HEK293 (cell line): ENCODE results near the gene RASSF5.
A peak's percentile ranks its signal among the peaks of the same experiment; 100 is the strongest.

ENCODE experiments used
- CTCF ChIA-PET: fragments of 350-600 bp; formaldehyde crosslinking; extraction: SDS; loops from one replicate; lab custom pipeline; 2021; ENCODE audit warnings: antibody characterized with exemption; lab: Yijun Ruan, JAX
- POLR2A ChIA-PET: fragments of 300-600 bp; formaldehyde crosslinking; extraction: SDS; loops from one replicate; lab custom pipeline; 2020; ENCODE audit warnings: antibody characterized with exemption, inconsistent platforms; lab: Yijun Ruan, JAX
- H3K27ac ChIP-seq: fragments of 200-500 bp; sonication (Bioruptor generic); 2 replicates; pipeline ENCODE4 v1.5.1; 2014; ENCODE audit warnings: low read depth, low read length, control low read depth, inconsistent platforms; ENCODE audit errors: extremely low read depth
- H3K36me3 ChIP-seq, 2 experiments: fragments of 200-500 bp in 1 of 2; sonication (Bioruptor generic) in 1 of 2; 1 replicate in 1 of 2; 2 replicates in 1 of 2; pipeline ENCODE4 v1.5.1; 2014 to 2017; ENCODE audit warnings: inconsistent platforms in 2 of 2, low read length in 2 of 2; ENCODE audit not compliant: control insufficient read depth in 2 of 2, insufficient read depth in 1 of 2
- H3K4me1 ChIP-seq: fragments of 200-500 bp; sonication (Bioruptor generic); 2 replicates; pipeline ENCODE4 v1.5.1; 2014; ENCODE audit warnings: mild to moderate bottlenecking, low read length, inconsistent platforms; ENCODE audit not compliant: control insufficient read depth, insufficient read depth
- H3K4me3 ChIP-seq: 2 replicates; pipeline ENCODE4 v1.5.1; 2011; ENCODE audit warnings: low read depth, mild to moderate bottlenecking, control low read depth, low read length, moderate library complexity
- H3K9me3 ChIP-seq: fragments of 200-500 bp; sonication (Bioruptor generic); 2 replicates; pipeline ENCODE4 v1.5.1; 2014; ENCODE audit warnings: low read depth, low read length, inconsistent platforms; ENCODE audit not compliant: control insufficient read depth, insufficient read depth
- GLIS1 ChIP-seq: fragments of 450-650 bp; formaldehyde crosslinking; IDR thresholded peaks from 2 replicates; pipeline ENCODE4 v1.5.1; 2016; ENCODE audit warnings: missing biosample characterization, missing genetic modification characterization
- KLF10 ChIP-seq: fragments of 450-650 bp; IDR thresholded peaks from 2 replicates; pipeline ENCODE4 v1.5.1; 2018; ENCODE audit warnings: missing biosample characterization, mild to moderate bottlenecking, missing genetic modification characterization
- MZF1 ChIP-seq: fragments of 450-650 bp; formaldehyde crosslinking; IDR thresholded peaks from 2 replicates; pipeline ENCODE4 v1.5.1; 2017; ENCODE audit warnings: missing biosample characterization, missing genetic modification characterization, borderline replicate concordance
- SCRT1 ChIP-seq: fragments of 450-650 bp; formaldehyde crosslinking; IDR thresholded peaks from 2 replicates; pipeline ENCODE4 v1.5.1; 2016; ENCODE audit warnings: missing biosample characterization, missing genetic modification characterization, borderline replicate concordance
- ZBTB21 ChIP-seq: fragments of 450-650 bp; formaldehyde crosslinking; IDR thresholded peaks from 2 replicates; pipeline ENCODE4 v1.5.1; 2017; ENCODE audit warnings: missing biosample characterization, missing genetic modification characterization
- ZIC2 ChIP-seq: fragments of 450-650 bp; formaldehyde crosslinking; IDR thresholded peaks from 2 replicates; pipeline ENCODE4 v1.5.1; 2016; ENCODE audit warnings: missing biosample characterization, missing genetic modification characterization
- ZNF121 ChIP-seq: fragments of 450-650 bp; formaldehyde crosslinking; IDR thresholded peaks from 2 replicates; pipeline ENCODE4 v1.5.1; 2016; ENCODE audit warnings: missing biosample characterization, missing genetic modification characterization
- ZNF266 ChIP-seq: fragments of 450-650 bp; formaldehyde crosslinking; IDR thresholded peaks from 2 replicates; pipeline ENCODE4 v1.5.1; 2016; ENCODE audit warnings: missing biosample characterization, missing genetic modification characterization, low read depth
- ZNF350 ChIP-seq: fragments of 450-650 bp; formaldehyde crosslinking; IDR thresholded peaks from 2 replicates; pipeline ENCODE4 v1.5.0; 2017; ENCODE audit warnings: missing biosample characterization, mild to moderate bottlenecking, missing genetic modification characterization
- ZNF391 ChIP-seq: fragments of 450-650 bp; formaldehyde crosslinking; IDR thresholded peaks from 2 replicates; pipeline ENCODE4 v1.5.1; 2016; ENCODE audit warnings: low read depth, missing biosample characterization, missing genetic modification characterization, borderline replicate concordance
- ZNF449 ChIP-seq: fragments of 450-650 bp; formaldehyde crosslinking; IDR thresholded peaks from 2 replicates; pipeline ENCODE4 v1.5.1; 2017; ENCODE audit warnings: missing biosample characterization, mild to moderate bottlenecking, missing genetic modification characterization, moderate library complexity
- ZNF530 ChIP-seq: fragments of 450-650 bp; formaldehyde crosslinking; IDR thresholded peaks from 2 replicates; pipeline ENCODE4 v1.5.1; 2016; ENCODE audit warnings: low read depth, missing biosample characterization, missing genetic modification characterization
- ZNF629 ChIP-seq: fragments of 450-650 bp; formaldehyde crosslinking; IDR thresholded peaks from 2 replicates; pipeline ENCODE4 v1.5.1; 2017; ENCODE audit warnings: missing biosample characterization, missing genetic modification characterization
- ZNF677 ChIP-seq: fragments of 450-650 bp; IDR thresholded peaks from 2 replicates; pipeline ENCODE4 v1.5.0; 2018; ENCODE audit warnings: missing biosample characterization, mild to moderate bottlenecking, missing genetic modification characterization, moderate library complexity
- ZNF837 ChIP-seq: fragments of 450-650 bp; formaldehyde crosslinking; IDR thresholded peaks from 2 replicates; pipeline ENCODE4 v1.5.1; 2016; ENCODE audit warnings: missing biosample characterization, missing genetic modification characterization
- TF ChIP-seq, protein P1 (sequence below): fragments of 450-650 bp; formaldehyde crosslinking; IDR thresholded peaks from 2 replicates; pipeline ENCODE4 v1.5.1; 2016; ENCODE audit warnings: missing biosample characterization, missing genetic modification characterization
- TF ChIP-seq, protein P2 (sequence below): fragments of 450-650 bp; formaldehyde crosslinking; IDR thresholded peaks from 2 replicates; pipeline ENCODE4 v1.5.1; 2016; ENCODE audit warnings: missing biosample characterization, missing genetic modification characterization

RASSF5 gene

GRCh38 chr1:206545351-206545750 is 38.0 kb downstream of the RASSF5 start:
- Histone ChIP-seq H3K4me3 (no peak overlapping the region), H3K9me3 (no peaks in the 10 kb centered on the region), H3K4me1 (no peaks in the 10 kb centered on the region)
- CTCF ChIA-PET: interaction anchor here (0.6 to 6.5 kb wide), 45 partner anchors 9 to 824 kb away, joined by 3 to 94 read pairs (median 4); partner anchors contain the start of genes DYRK3 and RASSF5
- POLR2A ChIA-PET: interaction anchor here (0.7 kb wide), 1 partner anchor 1415 kb away, joined by 8 read pairs; no protein-coding TSS in a partner anchor
- peak; percentile 81 for TF ChIP-seq ZNF121 (tag by site-specific recombination)
- no peak for TF ChIP-seq ZNF837 (tag by site-specific recombination)
- TF ChIP-seq, all 188 proteins: peak for 1
- Histone ChIP-seq H3K36me3 (no peaks in the 10 kb centered on the region), H3K27ac (no peak overlapping the region)

DNA sequence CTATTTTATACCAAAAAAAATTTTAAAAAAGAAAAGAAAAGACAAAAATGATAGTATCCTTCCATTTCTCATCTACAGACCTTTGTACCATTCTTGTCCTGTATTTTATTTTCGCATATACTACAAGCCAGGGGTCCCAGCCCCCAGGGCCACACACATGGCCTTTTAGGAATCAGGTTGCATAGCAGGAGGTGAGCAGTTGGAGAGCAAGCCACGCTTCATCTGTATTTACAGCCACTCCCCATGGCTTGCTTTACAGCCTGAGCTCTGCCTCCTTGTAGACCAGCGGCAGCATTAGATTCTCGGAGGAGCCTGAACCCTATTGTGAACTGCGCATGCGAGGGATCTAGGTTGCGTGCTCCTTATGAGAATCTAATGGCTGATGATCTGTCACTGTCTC is 39.8 kb downstream of the RASSF5 start:
- H3K4me3 ChIP-seq: no peak overlapping the region
- no peaks in the 10 kb centered on the region for H3K4me1 ChIP-seq
- ChIA-PET POLR2A (no interaction called here), CTCF (interaction anchor here (0.7 to 6.5 kb wide), 6 partner anchors 8 to 118 kb away, joined by 3 to 94 read pairs (median 38); no protein-coding TSS in a partner anchor)
- H3K36me3 ChIP-seq: no peaks in the 10 kb centered on the region
- no peak overlapping the region for H3K27ac ChIP-seq
- no peaks in the 10 kb centered on the region for H3K9me3 ChIP-seq
- TF ChIP-seq SCRT1 (tag by site-specific recombination) (no peak), ZIC2 (peak; percentile 80), GLIS1 (tag by site-specific recombination) (peak; percentile 90), ZNF391 (no peak), ZNF629 (tag by site-specific recombination) (no peak)

DNA sequence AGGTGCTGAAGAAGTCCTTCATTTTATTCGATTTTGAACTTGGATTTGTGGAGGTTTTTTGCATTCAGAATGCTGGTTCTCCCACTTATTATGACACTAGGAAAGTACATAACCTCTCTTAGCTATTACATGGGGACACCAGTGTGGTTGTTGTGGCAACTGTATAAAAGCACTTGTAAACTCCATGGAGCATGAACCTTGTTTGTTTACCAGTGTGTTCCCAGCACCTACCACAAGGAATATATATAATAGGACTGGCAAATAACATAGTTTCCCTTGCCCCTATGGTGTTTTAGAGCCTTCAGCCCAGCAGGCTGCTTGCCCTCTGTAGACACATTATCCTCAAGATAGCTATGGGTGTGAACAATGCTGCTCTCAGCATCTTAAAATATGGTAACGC is 43.1 kb downstream of the RASSF5 start:
- TF ChIP-seq ZNF677 (tag by site-specific recombination) (no peak), ZIC2 (peak; percentile 84), ZBTB21 (tag by site-specific recombination) (no peak), MZF1 (peak; percentile 18; the same call in 1 of the 2 replicates)
- TF ChIP-seq, all 188 proteins: peak for 2
- Histone ChIP-seq H3K27ac (no peak overlapping the region), H3K36me3 (no peaks in the 10 kb centered on the region), H3K9me3 (no peaks in the 10 kb centered on the region), H3K4me3 (no peak overlapping the region), H3K4me1 (no peaks in the 10 kb centered on the region)
- ChIA-PET CTCF (interaction anchor here (0.7 to 2.1 kb wide), 3 partner anchors 33 to 61 kb away, joined by 3 to 8 read pairs (median 4); no protein-coding TSS in a partner anchor), POLR2A (no interaction called here)

DNA sequence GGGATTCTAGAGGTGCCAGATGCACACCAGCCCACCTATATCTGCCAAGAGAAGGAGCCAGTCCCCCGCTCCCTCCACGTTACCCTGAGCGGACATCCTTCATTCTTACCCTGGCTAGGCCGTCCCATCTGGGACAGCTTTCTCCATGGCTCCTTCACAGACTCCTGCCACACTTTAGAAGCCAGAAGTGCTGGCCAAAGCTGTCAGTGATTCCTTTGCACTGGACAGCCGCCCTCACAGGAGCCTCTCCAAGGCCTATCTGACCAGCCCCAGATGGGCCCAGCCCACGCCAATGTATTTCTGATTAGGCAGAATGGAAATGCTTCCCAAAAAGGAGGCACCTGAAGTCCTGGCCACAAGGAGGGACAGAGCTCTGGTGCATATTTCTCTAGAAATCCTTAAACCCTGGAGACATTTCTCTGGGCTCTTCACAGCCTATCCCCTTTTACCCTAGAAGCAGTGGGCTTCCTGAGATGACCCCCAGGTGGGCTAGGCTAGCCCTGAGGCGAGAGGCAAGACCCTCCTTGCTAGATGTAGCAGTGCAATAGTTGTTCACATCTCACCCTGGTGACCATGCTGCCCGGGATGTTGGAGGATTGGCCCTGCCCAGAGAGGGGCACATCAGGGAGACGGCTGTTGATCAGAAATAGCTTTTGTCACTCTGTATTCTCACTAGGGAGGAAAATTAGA is 44.1 kb downstream of the RASSF5 start:
- Histone ChIP-seq H3K36me3 (no peaks in the 10 kb centered on the region), H3K9me3 (no peaks in the 10 kb centered on the region), H3K4me1 (no peaks in the 10 kb centered on the region), H3K27ac (no peak overlapping the region), H3K4me3 (no peak overlapping the region)
- ChIA-PET CTCF (interaction anchor here (0.6 to 2.1 kb wide), 6 partner anchors 26 to 62 kb away, joined by 3 to 8 read pairs (median 3); no protein-coding TSS in a partner anchor), POLR2A (interaction anchor here (0.6 kb wide), 1 partner anchor 16 kb away, joined by 3 read pairs; no protein-coding TSS in a partner anchor)
- TF ChIP-seq ZNF266 (tag by site-specific recombination) (no peak), ZNF350 (tag by site-specific recombination) (no peak), ZNF449 (tag by site-specific recombination) (no peak), MZF1 (no peak), ZNF530 (no peak), KLF10 (tag by site-specific recombination) (no peak)
- TF ChIP-seq, protein P1, sequence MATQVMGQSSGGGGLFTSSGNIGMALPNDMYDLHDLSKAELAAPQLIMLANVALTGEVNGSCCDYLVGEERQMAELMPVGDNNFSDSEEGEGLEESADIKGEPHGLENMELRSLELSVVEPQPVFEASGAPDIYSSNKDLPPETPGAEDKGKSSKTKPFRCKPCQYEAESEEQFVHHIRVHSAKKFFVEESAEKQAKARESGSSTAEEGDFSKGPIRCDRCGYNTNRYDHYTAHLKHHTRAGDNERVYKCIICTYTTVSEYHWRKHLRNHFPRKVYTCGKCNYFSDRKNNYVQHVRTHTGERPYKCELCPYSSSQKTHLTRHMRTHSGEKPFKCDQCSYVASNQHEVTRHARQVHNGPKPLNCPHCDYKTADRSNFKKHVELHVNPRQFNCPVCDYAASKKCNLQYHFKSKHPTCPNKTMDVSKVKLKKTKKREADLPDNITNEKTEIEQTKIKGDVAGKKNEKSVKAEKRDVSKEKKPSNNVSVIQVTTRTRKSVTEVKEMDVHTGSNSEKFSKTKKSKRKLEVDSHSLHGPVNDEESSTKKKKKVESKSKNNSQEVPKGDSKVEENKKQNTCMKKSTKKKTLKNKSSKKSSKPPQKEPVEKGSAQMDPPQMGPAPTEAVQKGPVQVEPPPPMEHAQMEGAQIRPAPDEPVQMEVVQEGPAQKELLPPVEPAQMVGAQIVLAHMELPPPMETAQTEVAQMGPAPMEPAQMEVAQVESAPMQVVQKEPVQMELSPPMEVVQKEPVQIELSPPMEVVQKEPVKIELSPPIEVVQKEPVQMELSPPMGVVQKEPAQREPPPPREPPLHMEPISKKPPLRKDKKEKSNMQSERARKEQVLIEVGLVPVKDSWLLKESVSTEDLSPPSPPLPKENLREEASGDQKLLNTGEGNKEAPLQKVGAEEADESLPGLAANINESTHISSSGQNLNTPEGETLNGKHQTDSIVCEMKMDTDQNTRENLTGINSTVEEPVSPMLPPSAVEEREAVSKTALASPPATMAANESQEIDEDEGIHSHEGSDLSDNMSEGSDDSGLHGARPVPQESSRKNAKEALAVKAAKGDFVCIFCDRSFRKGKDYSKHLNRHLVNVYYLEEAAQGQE (tag by site-specific recombination): no peak
- TF ChIP-seq, protein P2, sequence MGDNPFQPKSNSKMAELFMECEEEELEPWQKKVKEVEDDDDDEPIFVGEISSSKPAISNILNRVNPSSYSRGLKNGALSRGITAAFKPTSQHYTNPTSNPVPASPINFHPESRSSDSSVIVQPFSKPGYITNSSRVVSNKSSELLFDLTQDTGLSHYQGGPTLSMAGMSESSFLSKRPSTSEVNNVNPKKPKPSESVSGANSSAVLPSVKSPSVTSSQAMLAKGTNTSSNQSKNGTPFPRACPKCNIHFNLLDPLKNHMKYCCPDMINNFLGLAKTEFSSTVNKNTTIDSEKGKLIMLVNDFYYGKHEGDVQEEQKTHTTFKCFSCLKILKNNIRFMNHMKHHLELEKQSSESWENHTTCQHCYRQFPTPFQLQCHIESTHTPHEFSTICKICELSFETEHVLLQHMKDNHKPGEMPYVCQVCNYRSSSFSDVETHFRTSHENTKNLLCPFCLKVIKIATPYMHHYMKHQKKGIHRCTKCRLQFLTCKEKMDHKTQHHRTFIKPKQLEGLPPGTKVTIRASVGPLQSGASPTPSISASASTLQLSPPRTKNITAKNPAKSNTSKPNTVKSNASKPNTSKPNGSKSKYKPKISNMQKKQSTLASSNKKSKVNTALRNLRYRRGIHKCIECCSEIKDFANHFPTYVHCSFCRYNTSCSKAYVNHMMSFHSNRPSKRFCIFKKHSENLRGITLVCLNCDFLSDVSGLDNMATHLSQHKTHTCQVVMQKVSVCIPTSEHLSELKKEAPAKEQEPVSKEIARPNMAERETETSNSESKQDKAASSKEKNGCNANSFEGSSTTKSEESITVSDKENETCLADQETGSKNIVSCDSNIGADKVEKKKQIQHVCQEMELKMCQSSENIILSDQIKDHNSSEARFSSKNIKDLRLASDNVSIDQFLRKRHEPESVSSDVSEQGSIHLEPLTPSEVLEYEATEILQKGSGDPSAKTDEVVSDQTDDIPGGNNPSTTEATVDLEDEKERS (tag by site-specific recombination): no peak
